Stomach (tissue), 9 donors: ENCODE data around the gene HSD17B13. TPM values are rescaled to one million over a fixed set of nuclear protein-coding genes. Genes with fewer than 3 reads are reported as not detected.

Experiments
- DNase-seq, 2 donors: peaks; one replicate each; pipeline versions ENCODE4 v3.0.0 to v3.0.0-alpha.2; 2013 to 2019
- H3K27ac ChIP-seq, 5 donors: fragments of 200-600 bp in 4 of 5; sonication (generic) in 4 of 5; one replicate each; pipeline ENCODE4 v1.5.1; 2013 to 2019; ENCODE audit warnings: mild to moderate bottlenecking in 1 of 5, moderate library complexity in 1 of 5
- H3K27me3 ChIP-seq, 3 donors: fragments of 200-600 bp; sonication (generic); one replicate each; pipeline ENCODE4 v1.5.1; 2017 to 2019; ENCODE audit warnings: mixed run types in 1 of 3
- H3K36me3 ChIP-seq, 4 donors: fragments of 200-600 bp; sonication (generic); 1 replicate in 3 of 4; 2 replicates in 1 of 4; pipeline ENCODE4 v1.5.1; 2016 to 2019
- H3K4me1 ChIP-seq, 4 donors: fragments of 200-600 bp; sonication (generic); one replicate each; pipeline ENCODE4 v1.5.1; 2016 to 2019
- H3K4me3 ChIP-seq, 4 donors: fragments of 200-600 bp; sonication (generic) in 3 of 4; one replicate each; pipeline ENCODE4 v1.5.1; 2016 to 2019; ENCODE audit warnings: mild to moderate bottlenecking in 1 of 4
- H3K9me3 ChIP-seq, 4 donors: fragments of 200-600 bp; sonication (generic); one replicate each; pipeline ENCODE4 v1.5.1; 2016 to 2019
- EP300 ChIP-seq: sonication (generic); formaldehyde crosslinking; IDR thresholded peaks from one replicate; pipeline ENCODE4 v1.6.1; 2017; ENCODE audit warnings: antibody characterized with exemption
- POLR2A ChIP-seq, 4 donors: fragments of 450-650 bp; IDR thresholded peaks; one replicate each; pipeline ENCODE4 v1.6.1; 2016; ENCODE audit warnings: antibody characterized with exemption in 4 of 4, control low read depth in 2 of 4, mild to moderate bottlenecking in 1 of 4, moderate library complexity in 1 of 4
- POLR2AphosphoS5 ChIP-seq, 3 donors: sonication (generic); formaldehyde crosslinking; IDR thresholded peaks; one replicate each; pipeline ENCODE4 v1.6.1; 2016; ENCODE audit warnings: antibody characterized with exemption in 3 of 3
- WGBS, 5 donors: extraction: QIAGEN DNeasy Blood & Tissue Kit in 3 of 5; methylation state at CpG; one replicate each; pipeline versions ENCODE4 v1.1.5 to v1.1.7; 2013 to 2018; 5-methylcytosine and 5-hydroxymethylcytosine counted together
- intact Hi-C: fragments of 100-400 bp; cut with DNase I; formaldehyde crosslinking; loops from one replicate; pipeline ENCODE4 v1.15.1; 2023; ENCODE audit warnings: low total_unique reads
- polyA plus RNA-seq, 3 donors: library from polyadenylated mRNA; stranded (reverse); fragments of 200-250 nt; gene quantifications; one replicate each; pipeline ENCODE4 v1.2.3, GENCODE V29; 2013
- total RNA-seq, 5 donors: library from RNA; depleted of rRNA; stranded (reverse); fragments of >200 nt; gene quantifications; one replicate each; pipeline versions ENCODE4 v1.1.0 to v1.2.3, GENCODE V29; 2014 to 2016
- TF ChIP-seq, protein P1 (sequence below), 7 experiments: fragments of 450-650 bp in 4 of 7; fragments of 200-600 bp in 3 of 7; sonication (generic) in 3 of 7; IDR thresholded peaks; one replicate each; pipeline ENCODE4 v1.5.1; 2016 to 2019; ENCODE audit warnings: antibody characterized with exemption in 7 of 7, control low read depth in 2 of 7, mild to moderate bottlenecking in 1 of 7
- donor health status: healthy with polysubstance abuse.
- donor health status: Bipolar disorder and iron deficiency.
- donor health status: healthy.

The HSD17B13 gene
- total and polyA plus RNA-seq, 8 donors, result 0.05 to 1.8 (median 0.87) TPM; not detected in 4

DNA sequence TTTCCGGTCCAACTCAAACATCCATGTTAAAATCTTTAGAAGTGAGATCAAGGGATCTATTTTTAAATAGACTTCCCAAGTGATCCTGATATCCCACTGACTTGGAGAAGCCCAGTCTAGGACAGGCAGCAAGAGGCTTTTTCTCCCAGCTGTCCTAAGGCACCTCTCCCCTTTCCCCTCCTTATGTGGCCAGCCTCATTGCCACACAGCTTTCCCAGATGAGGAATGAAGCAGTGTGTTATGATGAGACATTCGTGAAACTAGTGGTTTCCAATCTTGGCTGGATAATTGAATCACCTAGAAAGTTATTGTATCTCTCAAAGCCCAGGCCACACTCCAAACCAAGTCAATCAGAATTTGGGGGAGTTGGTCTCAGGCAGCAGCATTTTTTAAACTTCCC lies 16.8 kb upstream of the HSD17B13 start:
- WGBS, 5 donors, result 83 to 94% (median 91%) methylated on average over 2 of the region's 2 CpGs
- Histone ChIP-seq H3K36me3 (peaks cover 9 to 77% (median 73%) of the 10 kb centered on the region in 4 donors), H3K4me1 (peaks cover 0 to 6% (median 0%) of the 10 kb centered on the region in 4 donors), H3K27ac (no peak overlapping the region), H3K4me3 (no peak overlapping the region), H3K27me3 (no peaks in the 10 kb centered on the region), H3K9me3 (peaks cover 0 to 1% (median under 1%) of the 10 kb centered on the region in 4 donors)
- DNase-seq, result no peak
- intact Hi-C loops, result no loop called here
- TF ChIP-seq POLR2AphosphoS5 (IDR thresholded peaks at IDR 0.05) (no peak), POLR2A (IDR thresholded peaks at IDR 0.05) (no peak), EP300 (no peak)
- TF ChIP-seq, protein P1, sequence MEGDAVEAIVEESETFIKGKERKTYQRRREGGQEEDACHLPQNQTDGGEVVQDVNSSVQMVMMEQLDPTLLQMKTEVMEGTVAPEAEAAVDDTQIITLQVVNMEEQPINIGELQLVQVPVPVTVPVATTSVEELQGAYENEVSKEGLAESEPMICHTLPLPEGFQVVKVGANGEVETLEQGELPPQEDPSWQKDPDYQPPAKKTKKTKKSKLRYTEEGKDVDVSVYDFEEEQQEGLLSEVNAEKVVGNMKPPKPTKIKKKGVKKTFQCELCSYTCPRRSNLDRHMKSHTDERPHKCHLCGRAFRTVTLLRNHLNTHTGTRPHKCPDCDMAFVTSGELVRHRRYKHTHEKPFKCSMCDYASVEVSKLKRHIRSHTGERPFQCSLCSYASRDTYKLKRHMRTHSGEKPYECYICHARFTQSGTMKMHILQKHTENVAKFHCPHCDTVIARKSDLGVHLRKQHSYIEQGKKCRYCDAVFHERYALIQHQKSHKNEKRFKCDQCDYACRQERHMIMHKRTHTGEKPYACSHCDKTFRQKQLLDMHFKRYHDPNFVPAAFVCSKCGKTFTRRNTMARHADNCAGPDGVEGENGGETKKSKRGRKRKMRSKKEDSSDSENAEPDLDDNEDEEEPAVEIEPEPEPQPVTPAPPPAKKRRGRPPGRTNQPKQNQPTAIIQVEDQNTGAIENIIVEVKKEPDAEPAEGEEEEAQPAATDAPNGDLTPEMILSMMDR (IDR thresholded peaks at IDR 0.05), result no peak

DNA sequence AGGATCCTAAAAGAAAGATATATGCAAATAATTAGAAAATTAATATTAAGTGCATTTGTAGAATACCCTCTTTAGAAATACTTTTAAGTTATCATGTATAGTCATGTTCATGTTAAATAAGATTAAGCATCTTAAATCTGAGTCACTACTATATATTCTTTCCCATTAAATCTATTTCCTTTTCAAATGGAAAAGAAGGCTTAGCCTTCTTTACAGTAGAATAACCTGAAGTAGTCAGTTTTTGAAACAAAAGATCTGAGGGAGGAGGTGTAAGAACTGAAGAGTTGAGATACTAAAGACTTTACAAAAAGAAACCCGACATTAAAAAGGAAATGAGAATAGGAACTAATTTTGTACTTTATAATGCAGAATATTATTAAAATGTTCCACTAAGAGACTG lies 14.7 kb upstream of the HSD17B13 start:
- 65 to 87% (median 84%) methylated on average over 1 of the region's 1 CpG for WGBS, 5 donors

DNA sequence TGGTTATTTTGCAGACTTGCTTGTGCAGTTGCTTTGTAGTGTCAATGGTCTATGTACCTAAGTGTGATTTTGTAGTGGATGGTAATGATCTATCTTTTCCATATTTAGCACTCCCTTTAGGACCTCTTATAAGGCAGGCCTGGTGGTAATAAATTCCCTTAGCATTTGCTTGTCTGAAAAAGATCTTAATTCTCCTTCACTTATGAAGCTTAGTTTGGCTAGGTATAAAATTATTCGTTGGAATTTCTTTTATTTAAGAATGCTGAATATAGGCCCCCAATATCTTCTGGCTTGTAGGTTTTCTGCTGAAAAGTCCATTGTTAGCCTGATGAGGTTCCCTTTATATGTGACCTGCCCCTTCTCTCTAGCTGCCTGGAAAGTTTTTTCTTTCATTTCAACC lies 10.6 kb upstream of the HSD17B13 start:
- 86 to 100% (median 96%) methylated on average over 1 of the region's 1 CpG for WGBS, 5 donors
- TF ChIP-seq EP300 (no peak), POLR2AphosphoS5 (IDR thresholded peaks at IDR 0.05) (no peak), POLR2A (IDR thresholded peaks at IDR 0.05) (no peak)
- TF ChIP-seq, protein P1 (IDR thresholded peaks at IDR 0.05), result no peak
- no peak for DNase-seq
- H3K4me1 ChIP-seq, result no peaks in the 10 kb centered on the region
- no peaks in the 10 kb centered on the region for H3K27me3 ChIP-seq
- H3K36me3 ChIP-seq, result peaks cover 4 to 49% (median 44%) of the 10 kb centered on the region in 4 donors
- intact Hi-C loops, result no loop called here
- peaks cover 0 to 29% (median 19%) of the 10 kb centered on the region in 4 donors for H3K9me3 ChIP-seq
- H3K27ac ChIP-seq, result no peak overlapping the region
- H3K4me3 ChIP-seq, result no peak overlapping the region

More for the DNA sequence above, 14.7 kb upstream of the HSD17B13 start:
- Histone ChIP-seq H3K4me1 (no peaks in the 10 kb centered on the region), H3K27ac (no peak overlapping the region), H3K36me3 (peaks cover 9 to 84% (median 81%) of the 10 kb centered on the region in 4 donors), H3K4me3 (no peak overlapping the region), H3K9me3 (peaks cover 0 to 20% (median 19%) of the 10 kb centered on the region in 4 donors), H3K27me3 (no peaks in the 10 kb centered on the region)
- DNase-seq, result no peak
- intact Hi-C loops, result no loop called here
- TF ChIP-seq, protein P1 (IDR thresholded peaks at IDR 0.05), result no peak
- TF ChIP-seq POLR2AphosphoS5 (IDR thresholded peaks at IDR 0.05), result no peak

DNA sequence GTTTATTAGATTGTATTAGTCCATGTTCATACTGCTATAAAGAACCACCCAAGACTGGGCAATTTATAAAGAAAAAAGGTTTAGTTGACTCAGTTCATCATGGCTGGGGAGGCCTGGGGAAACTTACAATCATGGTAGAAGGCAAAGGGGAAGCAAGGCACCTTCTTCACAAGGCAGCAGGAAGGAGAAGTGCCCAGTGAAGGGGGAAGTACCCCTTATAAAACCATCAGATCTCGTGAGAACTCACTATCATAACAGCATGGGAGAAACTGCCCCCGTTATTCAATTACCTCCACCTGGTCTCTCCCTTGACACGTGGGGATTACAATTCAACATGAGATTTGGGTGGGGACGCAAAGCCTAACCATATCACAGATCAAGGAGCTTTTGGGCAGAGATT lies 8.1 kb upstream of the HSD17B13 start:
- no peak overlapping the region for H3K4me3 ChIP-seq
- H3K27me3 ChIP-seq, result no peaks in the 10 kb centered on the region
- no peak for DNase-seq
- H3K4me1 ChIP-seq, result no peaks in the 10 kb centered on the region
- intact Hi-C loops, result no loop called here
- H3K9me3 ChIP-seq, result peaks cover 0 to 29% (median 19%) of the 10 kb centered on the region in 4 donors
- H3K36me3 ChIP-seq, result peaks cover 0 to 27% (median 21%) of the 10 kb centered on the region in 4 donors
- H3K27ac ChIP-seq, result no peak overlapping the region
- TF ChIP-seq, protein P1 (IDR thresholded peaks at IDR 0.05), result no peak
- TF ChIP-seq EP300 (no peak), POLR2A (IDR thresholded peaks at IDR 0.05) (no peak), POLR2AphosphoS5 (IDR thresholded peaks at IDR 0.05) (no peak)
- 81 to 89% (median 88%) methylated on average over 4 of the region's 4 CpGs for WGBS, 5 donors
